Activated CD4-positive, alpha-beta T cell treated with anti-CD3 and anti-CD28 coated beads, Interleukin-2, amount 10 ng/mL, durations not matched to agents 24 days and 14 days (primary cell): Measurements from ENCODE around the gene VPS37C. TPM values are rescaled to one million over a fixed set of nuclear protein-coding genes. Genes with fewer than 3 reads are reported as not detected.
"Not testable (repeated sequence)": the region's sequence is repeated elsewhere in the genome, so short reads cannot be mapped to it uniquely, and the experiment has no call there.

Experiments
- DNase-seq: peaks from one replicate; pipeline ENCODE4 v3.0.0; 2022
- H3K27ac Mint-ChIP-seq: one replicate; pipeline ENCODE4 v1.8.0; 2022; ENCODE audit warnings: mild to moderate bottlenecking, mixed read lengths
- H3K27me3 Mint-ChIP-seq: one replicate; pipeline ENCODE4 v1.8.0; 2022; ENCODE audit warnings: mixed read lengths
- H3K36me3 Mint-ChIP-seq: one replicate; pipeline ENCODE4 v1.8.0; 2022; ENCODE audit warnings: low read depth, mild to moderate bottlenecking, mixed read lengths
- H3K4me1 Mint-ChIP-seq: one replicate; pipeline ENCODE4 v1.8.0; 2021; ENCODE audit warnings: mixed read lengths
- H3K4me3 Mint-ChIP-seq: one replicate; pipeline ENCODE4 v1.8.0; 2022; ENCODE audit warnings: mild to moderate bottlenecking, moderate library complexity, mixed read lengths
- H3K9me3 Mint-ChIP-seq: one replicate; pipeline ENCODE4 v1.8.0; 2021; ENCODE audit warnings: mixed read lengths
- intact Hi-C: fragments of 100-400 bp; cut with micrococcal nuclease; formaldehyde crosslinking; loops from one replicate; pipeline ENCODE4 v1.15.1; 2023
- total RNA-seq: library from RNA; stranded (reverse); gene quantifications from 2 replicates; pipeline ENCODE4 v1.2.3, GENCODE V29; 2022

The VPS37C gene
- total RNA-seq, 1 donor from 2014 or later, result 13.7 TPM

- peaks cover 5% of the 10 kb centered on the region for H3K9me3 Mint-ChIP-seq
- H3K4me3 Mint-ChIP-seq, result no peak overlapping the region
- no peak for DNase-seq
- no peaks in the 10 kb centered on the region for H3K36me3 Mint-ChIP-seq
- H3K27ac Mint-ChIP-seq, result no peak overlapping the region
- intact Hi-C loops, result no loop called here
- H3K4me1 Mint-ChIP-seq, result no peaks in the 10 kb centered on the region
- peaks cover 12% of the 10 kb centered on the region for H3K27me3 Mint-ChIP-seq
Measured at GRCh38 chr11:61193596-61193995, 32.4 kb upstream of the VPS37C start.

GRCh38 chr11:61189933-61190332, 28.7 kb upstream of the VPS37C start:
- Mint-ChIP-seq H3K4me1 (peaks cover 2% of the 10 kb centered on the region), H3K9me3 (no peaks in the 10 kb centered on the region), H3K27me3 (peaks cover 8% of the 10 kb centered on the region), H3K4me3 (no peak overlapping the region), H3K36me3 (no peaks in the 10 kb centered on the region), H3K27ac (no peak overlapping the region)
- intact Hi-C loops, result loop anchor here (5.0 kb wide), 1 partner anchor 108 kb away; no protein-coding TSS in a partner anchor
- no peak for DNase-seq

- Mint-ChIP-seq H3K27me3 (peaks cover 6% of the 10 kb centered on the region), H3K4me1 (peaks cover 2% of the 10 kb centered on the region), H3K27ac (no peak overlapping the region), H3K4me3 (no peak overlapping the region), H3K9me3 (no peaks in the 10 kb centered on the region), H3K36me3 (no peaks in the 10 kb centered on the region)
- peak; percentile 93 for DNase-seq
- intact Hi-C loops, result loop anchor here (1.0 to 5.0 kb wide), 5 partner anchors 23 to 356 kb away; no protein-coding TSS in a partner anchor
Measured at GRCh38 chr11:61187505-61188130, 26.4 kb upstream of the VPS37C start.

- H3K27ac Mint-ChIP-seq, result no peak overlapping the region
- peaks cover 1% of the 10 kb centered on the region for H3K27me3 Mint-ChIP-seq
- intact Hi-C loops, result loop anchor here (2.0 to 5.0 kb wide), 3 partner anchors 22 to 104 kb away; no protein-coding TSS in a partner anchor
- no peak for DNase-seq
- peaks cover 2% of the 10 kb centered on the region for H3K4me1 Mint-ChIP-seq
- H3K9me3 Mint-ChIP-seq, result no peaks in the 10 kb centered on the region
- H3K36me3 Mint-ChIP-seq, result no peaks in the 10 kb centered on the region
- no peak overlapping the region for H3K4me3 Mint-ChIP-seq
Measured at GRCh38 chr11:61186504-61186903, 25.3 kb upstream of the VPS37C start.

GRCh38 chr11:61183645-61184044, 22.4 kb upstream of the VPS37C start:
- Mint-ChIP-seq H3K27ac (no peak overlapping the region), H3K4me1 (peaks cover 2% of the 10 kb centered on the region), H3K9me3 (no peaks in the 10 kb centered on the region), H3K27me3 (peaks cover 7% of the 10 kb centered on the region), H3K4me3 (no peak overlapping the region), H3K36me3 (no peaks in the 10 kb centered on the region)
- DNase-seq, result no peak
- intact Hi-C loops, result no loop called here

GRCh38 chr11:61181489-61181888, 20.3 kb upstream of the VPS37C start:
- intact Hi-C loops, result no loop called here
- H3K27me3 Mint-ChIP-seq, result peaks cover 9% of the 10 kb centered on the region
- H3K36me3 Mint-ChIP-seq, result no peaks in the 10 kb centered on the region
- DNase-seq, result no peak
- H3K27ac Mint-ChIP-seq, result no peak overlapping the region
- H3K4me1 Mint-ChIP-seq, result no peaks in the 10 kb centered on the region
- no peak overlapping the region for H3K4me3 Mint-ChIP-seq
- H3K9me3 Mint-ChIP-seq, result no peaks in the 10 kb centered on the region

GRCh38 chr11:61180205-61180604, 19.0 kb upstream of the VPS37C start:
- H3K4me3 Mint-ChIP-seq, result not testable (repeated sequence)

GRCh38 chr11:61176446-61176845, 15.2 kb upstream of the VPS37C start:
- Mint-ChIP-seq H3K36me3 (no peaks in the 10 kb centered on the region), H3K27me3 (peaks cover 18% of the 10 kb centered on the region), H3K4me3 (no peak overlapping the region), H3K4me1 (peaks cover 10% of the 10 kb centered on the region), H3K27ac (no peak overlapping the region), H3K9me3 (peaks cover 4% of the 10 kb centered on the region)
- intact Hi-C loops, result no loop called here
- no peak for DNase-seq

More at GRCh38 chr11:61180205-61180604, 19.0 kb upstream of the VPS37C start:
- H3K9me3 Mint-ChIP-seq, H3K36me3 Mint-ChIP-seq, H3K4me1 Mint-ChIP-seq, intact Hi-C loops, H3K27ac Mint-ChIP-seq, DNase-seq: not testable (repeated sequence)
- peaks cover 12% of the 10 kb centered on the region for H3K27me3 Mint-ChIP-seq

GRCh38 chr11:61174949-61175348, 13.7 kb upstream of the VPS37C start:
- Mint-ChIP-seq H3K4me1 (peaks cover 10% of the 10 kb centered on the region), H3K36me3 (no peaks in the 10 kb centered on the region), H3K4me3 (no peak overlapping the region), H3K27me3 (peaks cover 13% of the 10 kb centered on the region), H3K27ac (no peak overlapping the region), H3K9me3 (peaks cover 4% of the 10 kb centered on the region)
- DNase-seq, result no peak
- intact Hi-C loops, result no loop called here

GRCh38 chr11:61174273-61174672, 13.0 kb upstream of the VPS37C start:
- Mint-ChIP-seq H3K4me1 (peaks cover 10% of the 10 kb centered on the region), H3K36me3 (no peaks in the 10 kb centered on the region), H3K9me3 (peaks cover 4% of the 10 kb centered on the region), H3K4me3 (no peak overlapping the region), H3K27me3 (peaks cover 11% of the 10 kb centered on the region), H3K27ac (no peak overlapping the region)
- DNase-seq, result no peak
- intact Hi-C loops, result no loop called here

- H3K36me3 Mint-ChIP-seq, result no peaks in the 10 kb centered on the region
- DNase-seq, result no peak
- intact Hi-C loops, result no loop called here
- no peak overlapping the region for H3K27ac Mint-ChIP-seq
- no peak overlapping the region for H3K4me3 Mint-ChIP-seq
- peaks cover 11% of the 10 kb centered on the region for H3K27me3 Mint-ChIP-seq
- peaks cover 14% of the 10 kb centered on the region for H3K4me1 Mint-ChIP-seq
- peaks cover 4% of the 10 kb centered on the region for H3K9me3 Mint-ChIP-seq
Measured at GRCh38 chr11:61173456-61173855, 12.2 kb upstream of the VPS37C start.

- no peak overlapping the region for H3K4me3 Mint-ChIP-seq
- H3K27me3 Mint-ChIP-seq, result peaks cover 11% of the 10 kb centered on the region
- H3K4me1 Mint-ChIP-seq, result peaks cover 14% of the 10 kb centered on the region
- no peak for DNase-seq
- intact Hi-C loops, result no loop called here
- H3K27ac Mint-ChIP-seq, result no peak overlapping the region
- H3K9me3 Mint-ChIP-seq, result peaks cover 4% of the 10 kb centered on the region
- H3K36me3 Mint-ChIP-seq, result no peaks in the 10 kb centered on the region
Measured at GRCh38 chr11:61172888-61173287, 11.7 kb upstream of the VPS37C start.

GRCh38 chr11:61172356-61172755, 11.1 kb upstream of the VPS37C start:
- Mint-ChIP-seq H3K9me3 (peaks cover 4% of the 10 kb centered on the region), H3K4me1 (peaks cover 16% of the 10 kb centered on the region), H3K4me3 (no peak overlapping the region), H3K36me3 (no peaks in the 10 kb centered on the region), H3K27ac (peak overlapping the region; percentile 18), H3K27me3 (peaks cover 11% of the 10 kb centered on the region)
- DNase-seq, result no peak
- intact Hi-C loops, result no loop called here

- Mint-ChIP-seq H3K36me3 (no peaks in the 10 kb centered on the region), H3K9me3 (peaks cover 4% of the 10 kb centered on the region), H3K4me3 (no peak overlapping the region), H3K27ac (peak overlapping the region; percentile 18), H3K27me3 (peaks cover 11% of the 10 kb centered on the region), H3K4me1 (peaks cover 18% of the 10 kb centered on the region)
- no peak for DNase-seq
- intact Hi-C loops, result no loop called here
Measured at GRCh38 chr11:61171907-61172306, 10.7 kb upstream of the VPS37C start.

- Mint-ChIP-seq H3K27ac (no peak overlapping the region), H3K27me3 (peaks cover 6% of the 10 kb centered on the region), H3K4me1 (peaks cover 18% of the 10 kb centered on the region), H3K4me3 (no peak overlapping the region), H3K9me3 (peaks cover 4% of the 10 kb centered on the region), H3K36me3 (no peaks in the 10 kb centered on the region)
- intact Hi-C loops, result no loop called here
- no peak for DNase-seq
Measured at GRCh38 chr11:61170566-61170965, 9.3 kb upstream of the VPS37C start.
